ENCODE measurements around the gene POTEF. TPM values are rescaled to one million over a fixed set of nuclear protein-coding genes. Genes with fewer than 3 reads are reported as not detected.
A peak's percentile ranks its signal among the peaks of the same experiment; 100 is the strongest.
"Not testable (repeated sequence)": the region's sequence is repeated elsewhere in the genome, so short reads cannot be mapped to it uniquely, and the experiment has no call there.

POTEF gene
- total and polyA plus RNA-seq, 5 donors = 0.05 to 0.23 (median 0.12) TPM; not detected in 1

DNA sequence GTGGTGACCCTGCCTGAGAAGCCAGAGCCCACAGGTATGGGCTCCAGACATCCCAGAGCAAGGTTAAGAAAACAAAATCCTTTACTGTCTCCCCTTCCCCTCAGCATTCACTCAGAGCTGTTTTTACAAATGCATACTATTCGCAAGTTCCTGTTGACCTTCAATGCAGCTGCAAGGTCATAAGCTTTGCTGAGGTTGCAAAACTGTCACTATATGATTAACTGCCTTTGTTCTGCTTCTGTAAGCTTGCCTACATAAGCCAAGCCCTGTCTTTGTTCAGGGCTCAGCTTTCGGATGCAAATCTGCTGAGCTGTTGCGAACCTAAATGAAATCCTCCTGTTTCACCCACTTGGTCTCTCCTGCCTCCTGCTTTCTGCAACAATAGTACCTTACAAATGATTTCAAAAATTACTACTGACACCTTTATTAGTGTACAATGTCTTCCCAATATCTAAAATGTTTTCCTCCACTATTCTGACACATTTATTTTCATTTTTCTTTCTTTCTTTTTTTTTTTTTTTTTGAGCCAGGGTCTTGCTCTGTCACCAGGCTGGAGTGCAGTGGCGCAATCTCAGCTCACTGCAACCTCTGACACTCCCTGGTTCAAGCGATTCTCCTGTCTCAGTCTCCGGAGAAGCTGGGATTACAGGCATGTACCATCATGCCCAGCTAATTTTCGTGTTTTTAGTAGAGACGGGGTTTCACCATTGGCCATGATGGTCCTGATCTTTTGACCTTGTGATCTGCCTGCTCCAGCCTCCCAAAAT lies 26.2 kb downstream of the POTEF start:
- H3K9me3 ChIP-seq (ENCODE audit: control insufficient read depth, low read length); H3K27ac ChIP-seq (ENCODE audit: low read length); DNase-seq; H3K4me3 ChIP-seq (ENCODE audit: low read length); intact Hi-C loops (cut with DNase I); H3K27me3 ChIP-seq (ENCODE audit: control insufficient read depth, insufficient read depth); H3K4me1 ChIP-seq (ENCODE audit: control insufficient read depth, insufficient read depth, low read length); ATAC-seq: not testable (repeated sequence)
- 59% methylated on average over 7 of the region's 8 CpGs for WGBS

DNA sequence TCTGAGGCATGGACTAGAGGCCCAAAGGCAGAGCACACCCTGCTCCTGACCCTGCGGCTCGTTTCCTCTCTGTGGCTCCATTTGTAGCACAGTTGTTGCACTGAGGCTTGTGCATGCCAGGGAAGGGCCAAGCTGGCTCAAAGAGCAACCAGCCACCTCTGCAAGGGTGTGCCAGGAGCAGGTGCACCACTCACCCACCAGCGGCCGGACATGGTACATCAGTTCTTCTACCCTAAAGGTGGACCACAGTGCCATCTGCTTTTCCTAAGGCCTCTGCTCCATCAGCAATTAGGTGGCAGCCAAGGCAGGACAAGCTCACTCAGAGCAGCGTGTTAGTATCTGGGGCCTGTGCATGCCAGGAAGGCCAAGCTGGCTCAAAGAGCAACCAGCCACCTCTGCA lies 66.4 kb downstream of the POTEF start:
- H3K4me1 ChIP-seq (ENCODE audit: control insufficient read depth, insufficient read depth, low read length); H3K27me3 ChIP-seq (ENCODE audit: control insufficient read depth, insufficient read depth); intact Hi-C loops (cut with DNase I); ATAC-seq; H3K27ac ChIP-seq (ENCODE audit: low read length); H3K4me3 ChIP-seq (ENCODE audit: low read length); DNase-seq; H3K9me3 ChIP-seq (ENCODE audit: control insufficient read depth, low read length): not testable (repeated sequence)
- 92% methylated on average over 3 of the region's 5 CpGs for WGBS

DNA sequence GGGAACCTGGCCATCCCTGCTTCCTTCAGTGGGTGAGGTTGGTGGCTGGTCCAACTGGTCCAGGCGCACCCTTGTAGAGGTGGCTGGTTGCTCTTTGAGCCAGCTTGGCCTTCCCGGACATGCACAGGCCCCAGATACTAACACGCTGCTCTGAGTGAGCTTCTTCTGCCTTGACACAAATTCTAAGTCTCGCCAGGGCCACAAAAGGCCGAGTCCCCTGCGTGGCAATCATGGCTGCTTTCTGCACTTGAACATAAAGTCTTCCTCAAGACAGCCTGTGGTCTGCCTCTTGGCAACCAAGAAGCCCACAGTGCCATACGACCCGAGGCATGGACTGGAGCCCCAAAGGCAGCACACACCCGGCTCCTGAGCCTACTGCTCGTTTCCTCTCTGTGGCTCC lies 69.0 kb downstream of the POTEF start:
- intact Hi-C loops (cut with DNase I); ATAC-seq; H3K4me1 ChIP-seq (ENCODE audit: control insufficient read depth, insufficient read depth, low read length); H3K27ac ChIP-seq (ENCODE audit: low read length); H3K27me3 ChIP-seq (ENCODE audit: control insufficient read depth, insufficient read depth); H3K9me3 ChIP-seq (ENCODE audit: control insufficient read depth, low read length); H3K4me3 ChIP-seq (ENCODE audit: low read length): not testable (repeated sequence)
- 92% methylated on average over 5 of the region's 10 CpGs for WGBS
- DNase-seq = peak in 1 of 3 donors; percentile 19

DNA sequence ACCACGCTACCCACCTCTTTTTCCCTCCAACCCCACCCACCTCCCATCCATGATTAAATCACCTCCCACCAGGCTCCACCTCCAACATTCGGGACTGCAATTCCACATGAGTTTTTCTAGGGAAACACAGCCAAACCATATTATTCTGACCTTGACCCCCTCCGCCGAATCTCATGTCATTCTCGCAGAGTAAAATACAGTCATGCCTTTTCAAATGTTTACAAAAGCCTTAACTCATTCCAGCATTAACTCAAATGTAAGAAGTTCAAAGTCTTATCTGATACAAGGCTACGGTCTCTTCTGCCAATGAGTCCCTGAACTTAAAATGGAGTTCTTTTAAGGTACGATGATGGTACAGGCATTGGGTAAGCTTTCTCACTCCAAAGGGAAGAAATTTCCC lies 72.7 kb downstream of the POTEF start:
- H3K27ac ChIP-seq (ENCODE audit: low read length); H3K9me3 ChIP-seq (ENCODE audit: control insufficient read depth, low read length); ATAC-seq; H3K27me3 ChIP-seq (ENCODE audit: control insufficient read depth, insufficient read depth); H3K4me3 ChIP-seq (ENCODE audit: low read length); intact Hi-C loops (cut with DNase I); H3K4me1 ChIP-seq (ENCODE audit: control insufficient read depth, insufficient read depth, low read length); DNase-seq: not testable (repeated sequence)
- 52% methylated on average over 4 of the region's 7 CpGs for WGBS

DNA sequence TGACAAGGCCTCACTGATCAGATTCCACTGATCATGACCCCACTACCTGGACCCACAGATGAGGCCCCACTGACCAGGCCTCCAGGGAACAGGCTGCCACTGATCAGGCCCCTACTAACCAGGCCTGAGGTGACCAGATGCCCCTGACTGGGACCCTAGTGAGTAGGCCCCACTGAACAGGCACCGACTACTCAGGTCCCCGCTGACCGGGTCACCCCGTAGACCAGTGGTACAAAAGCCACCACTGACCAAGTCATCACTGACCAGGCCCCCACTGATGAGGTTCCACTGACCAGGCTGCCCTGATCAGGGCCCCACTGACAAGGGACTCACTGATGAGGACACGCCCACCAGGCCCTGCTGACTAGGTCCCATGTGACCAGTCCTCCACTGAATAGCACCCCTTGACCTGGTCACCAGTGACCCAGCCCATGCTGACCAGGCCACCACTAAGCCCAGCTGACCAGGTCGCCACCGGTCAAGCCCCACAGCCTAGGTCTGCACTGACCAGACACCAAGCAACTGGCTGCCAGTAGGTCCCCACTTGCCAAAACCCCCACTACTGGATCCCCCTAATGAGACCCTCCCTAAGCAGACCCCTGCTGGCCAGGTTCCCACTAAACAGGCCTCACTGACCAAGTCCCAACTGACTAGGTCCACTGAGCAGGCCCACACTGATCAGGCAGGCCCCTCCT lies 75.7 kb downstream of the POTEF start:
- H3K9me3 ChIP-seq (ENCODE audit: control insufficient read depth, low read length); H3K4me3 ChIP-seq (ENCODE audit: low read length); intact Hi-C loops (cut with DNase I); H3K27me3 ChIP-seq (ENCODE audit: control insufficient read depth, insufficient read depth); H3K27ac ChIP-seq (ENCODE audit: low read length); ATAC-seq; H3K4me1 ChIP-seq (ENCODE audit: control insufficient read depth, insufficient read depth, low read length): not testable (repeated sequence)
- 96% methylated on average over 7 of the region's 7 CpGs for WGBS
- peak in 1 of 3 donors; percentile 28 for DNase-seq

DNA sequence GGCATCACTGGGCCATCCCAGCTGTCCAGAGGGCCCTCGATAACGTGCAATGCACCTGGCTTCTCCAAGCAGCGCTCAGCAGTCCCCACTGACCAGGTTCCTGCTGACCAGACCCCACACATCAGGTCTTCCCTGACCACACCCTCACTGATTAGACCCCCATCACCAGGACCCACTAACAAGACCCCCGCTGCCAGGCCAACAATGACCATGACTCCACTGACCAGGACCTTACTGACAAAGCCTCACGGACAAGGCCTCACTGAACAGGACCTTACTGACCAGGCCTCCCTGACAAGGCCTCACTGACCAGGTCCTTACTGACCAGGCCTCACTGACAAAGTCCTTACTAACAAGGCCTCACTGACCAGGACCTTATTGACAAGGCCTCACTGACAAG lies 76.6 kb downstream of the POTEF start:
- H3K4me3 ChIP-seq (ENCODE audit: low read length); intact Hi-C loops (cut with DNase I): not testable (repeated sequence)

DNA sequence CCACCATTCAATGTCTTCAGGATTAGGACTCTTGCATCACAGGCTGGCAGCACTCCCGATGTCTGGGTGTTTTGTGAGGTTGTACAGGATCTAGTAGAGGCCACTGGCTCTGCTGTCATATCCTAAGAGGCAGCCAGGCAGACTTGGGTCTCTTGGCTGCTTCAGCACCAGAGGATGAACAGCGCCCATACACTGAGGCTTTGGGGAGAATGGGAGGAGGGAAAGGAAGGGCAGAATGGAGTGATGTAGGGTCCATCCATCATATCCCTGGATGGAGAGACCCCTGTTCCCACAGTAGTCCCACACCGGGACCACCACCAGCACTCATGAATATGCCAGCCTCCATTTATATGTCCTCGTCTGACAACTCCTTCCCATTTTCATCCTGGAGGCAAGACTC lies 80.6 kb downstream of the POTEF start:
- DNase-seq; H3K27me3 ChIP-seq (ENCODE audit: control insufficient read depth, insufficient read depth); H3K9me3 ChIP-seq (ENCODE audit: control insufficient read depth, low read length); ATAC-seq; intact Hi-C loops (cut with DNase I); H3K4me1 ChIP-seq (ENCODE audit: control insufficient read depth, insufficient read depth, low read length); H3K4me3 ChIP-seq (ENCODE audit: low read length); H3K27ac ChIP-seq (ENCODE audit: low read length): not testable (repeated sequence)
- WGBS = 52% methylated on average over 1 of the region's 4 CpGs

More for the DNA sequence above, 76.6 kb downstream of the POTEF start:
- not testable (repeated sequence) for H3K27ac ChIP-seq (ENCODE audit: low read length); ATAC-seq; H3K9me3 ChIP-seq (ENCODE audit: control insufficient read depth, low read length); H3K27me3 ChIP-seq (ENCODE audit: control insufficient read depth, insufficient read depth); H3K4me1 ChIP-seq (ENCODE audit: control insufficient read depth, insufficient read depth, low read length)
- WGBS = 95% methylated on average over 3 of the region's 5 CpGs
- peak in 2 of 3 donors; percentile 21 to 38 for DNase-seq

DNA sequence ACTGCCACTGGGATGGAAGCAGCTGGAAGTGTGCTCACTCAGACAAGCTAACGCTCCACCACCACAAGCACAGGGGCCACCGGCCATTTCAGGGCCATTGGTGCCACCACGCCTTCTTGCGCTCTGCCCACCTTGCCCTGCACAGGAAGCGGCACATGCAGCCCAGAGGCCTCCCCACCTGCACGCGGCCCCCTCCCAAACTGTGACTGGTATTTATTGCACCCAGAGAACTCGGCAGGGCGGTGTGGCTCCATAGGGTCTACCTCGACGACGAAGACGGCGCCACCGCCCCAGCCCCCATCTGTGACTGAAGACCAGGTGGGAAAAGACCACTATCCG lies 90.8 kb downstream of the POTEF start:
- H3K27me3 ChIP-seq (ENCODE audit: control insufficient read depth, insufficient read depth); H3K27ac ChIP-seq (ENCODE audit: low read length); intact Hi-C loops (cut with DNase I); H3K4me1 ChIP-seq (ENCODE audit: control insufficient read depth, insufficient read depth, low read length); DNase-seq; ATAC-seq; H3K9me3 ChIP-seq (ENCODE audit: control insufficient read depth, low read length); H3K4me3 ChIP-seq (ENCODE audit: low read length): not testable (repeated sequence)
- 83% methylated on average over 15 of the region's 16 CpGs for WGBS

DNA sequence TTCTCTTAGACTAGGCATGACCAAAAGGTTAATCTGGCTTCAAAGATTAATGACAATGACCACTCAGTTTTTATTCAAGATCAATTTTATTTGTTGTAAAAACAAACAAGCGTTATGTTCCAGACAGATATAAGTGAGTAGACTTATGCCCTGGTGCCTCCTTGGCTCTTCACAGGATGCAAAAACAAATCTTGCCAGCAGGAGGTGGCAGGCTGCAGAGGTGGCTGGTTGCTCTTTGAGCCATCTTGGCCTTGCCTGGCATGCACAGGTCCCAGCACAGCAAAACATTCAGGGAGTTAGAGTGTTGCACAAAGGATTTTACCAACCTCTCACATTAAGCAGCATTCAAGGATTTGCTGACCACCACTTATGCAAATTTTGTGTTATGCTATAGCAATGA lies 103.1 kb downstream of the POTEF start:
- DNase-seq; H3K9me3 ChIP-seq (ENCODE audit: control insufficient read depth, low read length); H3K4me3 ChIP-seq (ENCODE audit: low read length); H3K4me1 ChIP-seq (ENCODE audit: control insufficient read depth, insufficient read depth, low read length); intact Hi-C loops (cut with DNase I); H3K27me3 ChIP-seq (ENCODE audit: control insufficient read depth, insufficient read depth); H3K27ac ChIP-seq (ENCODE audit: low read length); ATAC-seq: not testable (repeated sequence)
- WGBS = 78% methylated on average over 1 of the region's 1 CpG

Data from right cardiac atrium (tissue), 5 donors.